GM21529 (cell line): ENCODE results near the gene MAB21L3.

Experiments used
- ATAC-seq: cut with Tn5 transposase; IDR thresholded peaks from one replicate; pipeline ENCODE4 v1.9.1; 2021; ENCODE audit not compliant: unreplicated experiment

The MAB21L3 gene

DNA sequence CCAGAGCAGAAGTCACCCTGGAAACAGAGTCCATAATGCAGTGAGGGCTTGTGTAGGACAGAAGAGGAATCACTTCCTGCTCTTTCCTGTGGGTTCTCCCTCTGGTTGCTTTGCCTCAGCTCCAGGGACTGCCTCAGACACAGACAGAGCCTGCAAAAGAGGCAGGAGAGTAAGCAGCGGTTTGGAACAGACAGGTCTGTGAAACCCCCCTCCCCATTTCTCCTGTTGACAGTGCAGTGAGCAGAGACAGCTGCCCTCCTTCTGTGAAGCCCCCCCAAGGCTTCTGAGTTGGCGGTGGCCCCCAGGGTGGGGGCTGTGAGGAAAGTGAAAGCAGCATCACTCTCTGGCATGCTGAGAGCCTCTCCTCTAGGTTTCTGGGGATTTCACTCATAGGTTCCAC lies 53.0 kb downstream of the MAB21L3 start:
- no peak for ATAC-seq

GRCh38 chr1:116164604-116165368 lies 53.6 kb downstream of the MAB21L3 start:
- no peak for ATAC-seq

DNA sequence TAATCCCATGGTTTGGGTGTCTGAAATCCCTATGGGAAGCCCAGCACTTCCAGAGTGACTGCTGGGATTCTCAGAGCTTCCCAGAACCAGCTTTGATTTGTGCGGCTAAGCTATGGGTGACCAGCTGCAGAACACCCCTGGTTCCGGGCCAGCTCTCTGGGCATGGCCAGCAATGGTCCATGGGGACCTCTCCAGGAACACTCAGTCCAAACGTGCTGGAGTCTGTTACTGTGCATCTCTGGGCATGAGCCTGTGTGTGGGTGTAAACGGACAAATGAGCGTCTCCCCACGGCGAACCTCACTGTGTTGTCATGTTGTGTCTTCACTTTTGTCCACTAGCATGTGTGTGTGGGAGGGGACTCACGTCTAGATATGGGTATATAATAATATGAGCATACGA lies 54.4 kb downstream of the MAB21L3 start:
- no peak for ATAC-seq

GRCh38 chr1:116166011-116166571 lies 54.9 kb downstream of the MAB21L3 start:
- no peak for ATAC-seq

DNA sequence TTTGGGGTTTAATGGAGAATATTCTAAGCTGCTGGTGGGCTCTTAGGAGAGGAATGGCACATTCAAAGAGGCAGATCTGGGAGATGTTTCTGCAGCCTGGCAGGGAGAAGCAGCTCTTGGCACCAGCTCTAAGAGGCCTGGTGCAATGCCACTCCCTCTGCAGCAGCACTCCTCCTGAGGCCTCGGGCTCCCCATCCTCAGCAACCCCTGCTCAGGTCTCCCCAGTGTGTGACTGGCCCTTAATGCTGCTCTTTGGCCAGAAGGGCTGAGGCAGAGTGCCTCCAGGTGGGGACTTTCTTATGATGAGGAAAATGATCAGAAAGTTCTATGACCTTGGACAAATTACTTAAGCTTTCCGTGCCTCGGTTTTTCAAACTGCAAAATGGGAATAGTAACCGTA lies 55.5 kb downstream of the MAB21L3 start:
- ATAC-seq, result no peak

DNA sequence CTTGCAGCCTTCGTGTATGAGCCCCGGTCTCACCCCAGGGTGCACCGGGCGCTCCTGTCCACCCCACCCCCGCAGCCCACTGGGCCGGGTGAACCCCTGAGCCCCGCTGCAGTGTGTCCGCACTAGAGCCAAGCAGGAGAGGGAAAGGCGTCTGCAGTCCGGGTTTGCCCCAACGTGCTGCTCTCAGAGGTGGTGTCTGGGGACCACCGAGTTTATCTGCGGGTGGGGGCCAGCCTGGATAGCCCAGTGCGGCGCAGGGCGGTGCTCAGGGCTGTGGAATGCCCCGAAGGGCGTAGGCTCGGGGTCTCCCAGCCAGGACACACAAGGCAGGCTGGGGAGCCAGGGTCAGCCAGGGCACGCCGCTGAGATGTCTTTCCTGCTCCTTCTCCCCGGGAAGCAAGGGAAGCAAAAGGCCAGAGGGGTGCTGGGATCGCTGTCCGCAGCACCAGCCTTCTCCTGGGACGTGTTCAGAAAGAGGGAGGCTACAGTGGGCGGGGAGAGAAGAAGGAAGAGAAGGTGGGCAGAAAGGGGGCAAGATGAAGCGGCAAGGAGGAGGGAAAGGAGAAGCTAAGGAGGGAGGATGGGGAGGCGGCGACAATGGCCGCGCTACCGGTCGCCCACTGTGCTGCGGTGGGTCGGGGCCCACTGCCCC lies 56.6 kb downstream of the MAB21L3 start:
- peak; percentile 14 for ATAC-seq

- peak; percentile 87 for ATAC-seq
These were observed 57.3 kb downstream of the MAB21L3 start for GRCh38 chr1:116168277-116169032.

DNA sequence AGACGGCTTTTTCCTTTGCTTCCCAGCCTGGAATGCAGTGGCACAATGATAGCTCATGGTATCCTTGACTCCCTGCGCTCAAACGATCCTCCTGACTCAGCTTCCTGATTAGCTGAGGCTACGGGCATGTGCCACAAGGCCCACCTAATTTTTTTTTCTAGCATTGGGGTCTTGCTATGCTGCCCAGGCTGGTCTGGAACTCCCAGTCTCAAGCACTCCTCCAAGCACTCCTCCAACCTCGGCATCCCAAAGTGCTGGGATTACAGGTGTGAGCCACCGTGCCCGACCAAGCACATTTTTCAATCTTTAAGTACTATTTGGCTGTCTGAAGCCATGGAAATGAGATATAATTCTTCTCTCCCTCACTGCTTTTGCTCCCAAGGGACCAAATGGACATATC lies 58.7 kb downstream of the MAB21L3 start:
- no peak for ATAC-seq

- no peak for ATAC-seq
These were observed 59.8 kb downstream of the MAB21L3 start for GRCh38 chr1:116170721-116171589.

DNA sequence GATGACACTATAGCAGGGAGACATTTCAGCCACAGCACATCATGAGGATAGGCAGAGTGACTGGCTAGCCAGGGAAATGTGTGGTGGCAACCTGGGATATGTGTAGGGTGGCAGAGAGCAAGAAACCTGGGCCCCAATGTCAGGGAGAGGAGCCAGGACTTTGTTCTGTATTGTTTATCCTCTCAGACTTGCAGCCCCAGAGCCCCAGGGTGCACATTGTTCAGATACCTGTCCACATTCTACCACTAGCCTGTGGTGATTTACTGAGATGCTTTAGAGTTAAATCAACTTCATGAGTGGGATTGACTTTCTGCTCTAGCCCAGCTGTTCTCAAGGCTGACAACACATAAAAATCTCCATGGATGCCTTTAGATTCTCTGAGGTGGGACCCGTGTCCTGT lies 61.5 kb downstream of the MAB21L3 start:
- ATAC-seq, result no peak

GRCh38 chr1:116175611-116176010 lies 64.4 kb downstream of the MAB21L3 start:
- ATAC-seq, result no peak

- no peak for ATAC-seq
These were observed 65.1 kb downstream of the MAB21L3 start for GRCh38 chr1:116176306-116176789.

GRCh38 chr1:116177861-116178260 lies 66.7 kb downstream of the MAB21L3 start:
- ATAC-seq, result no peak

DNA sequence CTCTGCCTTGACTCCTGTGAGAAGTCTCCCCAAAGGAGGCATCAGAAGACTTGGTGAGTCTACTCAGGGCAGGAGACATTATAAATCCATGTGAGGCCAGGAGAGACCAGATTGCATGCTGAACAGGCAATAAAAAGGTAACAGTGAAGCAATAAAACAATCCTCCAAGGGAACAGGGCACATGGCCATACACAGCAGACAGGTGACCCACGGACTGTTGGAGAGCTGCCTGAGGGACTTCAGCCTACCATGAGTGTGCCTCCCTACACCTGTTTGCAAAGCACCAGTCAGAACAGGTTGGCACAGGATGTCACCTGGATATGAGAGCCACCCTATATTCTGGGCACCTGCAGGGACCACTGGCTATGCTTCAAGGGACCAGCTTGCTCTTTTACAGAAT lies 67.6 kb downstream of the MAB21L3 start:
- no peak for ATAC-seq

DNA sequence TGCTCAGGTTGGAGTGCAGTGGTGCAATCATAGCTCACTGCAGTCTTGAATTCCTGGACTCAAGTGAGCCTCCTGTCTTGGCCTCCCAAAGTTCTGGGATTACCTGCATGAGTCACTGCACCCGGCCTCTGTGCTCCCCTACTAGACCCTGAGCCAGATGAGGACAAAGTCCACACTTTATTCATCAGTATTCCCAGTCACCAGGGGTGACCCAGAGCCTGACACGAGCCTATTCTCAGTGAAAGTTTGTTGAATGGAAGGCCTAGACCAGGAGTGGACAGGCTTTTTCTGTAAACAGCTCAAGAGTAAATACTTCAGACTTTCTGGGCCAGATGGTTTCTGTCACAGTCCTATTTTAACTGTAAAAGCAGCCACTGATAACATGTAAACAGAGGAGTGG lies 68.2 kb downstream of the MAB21L3 start:
- no peak for ATAC-seq

GRCh38 chr1:116179964-116180363 lies 68.8 kb downstream of the MAB21L3 start:
- no peak for ATAC-seq

DNA sequence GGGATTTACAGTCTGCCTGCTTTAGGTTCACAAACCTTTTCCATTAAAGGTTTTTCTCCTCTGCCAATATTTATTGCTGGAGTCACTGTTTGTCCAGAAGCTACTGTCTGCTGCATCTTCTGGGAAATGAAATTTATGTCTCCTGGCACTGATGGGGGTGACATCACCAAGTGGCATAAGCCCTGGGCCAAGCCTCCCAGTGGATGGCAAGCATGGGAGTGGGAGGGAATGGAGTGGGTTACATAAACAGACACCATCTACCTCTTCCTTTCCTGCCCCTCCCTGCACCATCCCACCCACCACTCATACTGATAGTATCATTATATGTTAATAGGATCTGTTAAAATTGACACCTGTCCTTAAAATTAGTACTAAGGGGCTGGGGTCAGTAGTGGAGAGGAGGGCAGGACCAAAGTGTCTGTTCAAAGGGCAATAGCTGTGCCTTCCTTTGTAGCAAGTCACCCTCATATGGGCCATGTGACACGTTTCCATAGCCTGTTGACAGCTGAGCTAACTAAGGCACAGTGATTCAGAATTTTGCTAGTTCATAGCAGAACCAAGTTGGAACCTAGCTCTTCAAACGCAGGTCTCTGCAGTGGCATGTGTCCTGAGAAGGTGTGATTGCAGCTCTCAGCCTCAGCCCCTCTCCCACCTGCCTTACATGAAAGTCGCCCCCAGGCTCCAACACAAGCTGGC lies 71.0 kb downstream of the MAB21L3 start:
- no peak for ATAC-seq
